NCI-H510A treated with DMSO at 0.1 percent for 48 hours (cell line): ENCODE results near the gene NIPSNAP2.
"Not testable (repeated sequence)": the region's sequence is repeated elsewhere in the genome, so short reads cannot be mapped to it uniquely, and the experiment has no call there.

Source experiments
- DNase-seq: peaks from one replicate; lab custom pipeline; 2025; lab: John Stamatoyannopoulos, UW

The NIPSNAP2 gene

GRCh38 chr7:55975988-55976633, 11.7 kb downstream of the NIPSNAP2 start:
- peak; percentile 47 for DNase-seq

GRCh38 chr7:55977831-55978230, 13.4 kb downstream of the NIPSNAP2 start:
- no peak for DNase-seq

GRCh38 chr7:55980266-55980665, 15.9 kb downstream of the NIPSNAP2 start:
- DNase-seq = no peak

DNA sequence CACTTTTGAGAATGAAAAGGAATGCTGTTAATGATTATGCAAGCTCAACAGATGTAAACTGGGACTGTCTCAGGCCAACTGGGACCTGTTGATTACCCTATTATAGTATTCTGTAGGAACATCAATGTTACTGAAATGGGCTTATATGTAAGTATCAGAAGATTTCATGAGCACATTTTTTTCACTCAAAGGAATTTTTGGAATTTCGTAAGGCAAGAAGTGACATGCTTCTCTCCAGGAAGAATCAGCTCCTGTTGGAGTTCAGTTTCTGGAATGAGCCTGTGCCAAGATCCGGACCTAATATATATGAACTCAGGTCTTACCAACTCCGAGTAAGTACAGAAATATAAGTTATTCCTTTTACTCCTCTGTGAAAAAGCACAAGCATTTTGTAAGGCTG, 19.2 kb downstream of the NIPSNAP2 start:
- DNase-seq = no peak

DNA sequence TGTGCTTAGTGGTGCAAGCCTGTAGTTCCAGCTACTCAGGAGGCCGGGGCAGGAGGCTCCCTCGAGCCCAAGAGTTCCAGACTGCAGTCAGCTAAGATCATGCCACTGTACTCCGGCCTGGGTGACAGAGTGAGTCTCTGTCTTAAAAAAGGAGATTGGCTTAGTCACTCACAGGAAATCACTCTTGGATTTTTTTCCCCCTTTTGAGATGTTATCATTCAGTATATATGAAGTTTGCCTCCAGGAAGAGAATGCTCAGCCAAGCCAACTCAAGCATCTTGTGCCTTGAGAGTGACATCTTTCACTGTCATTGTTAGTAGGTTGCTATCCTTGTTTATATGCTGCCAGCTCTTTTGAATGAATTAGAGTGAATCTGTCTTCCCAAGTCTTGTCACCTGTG, 28.0 kb downstream of the NIPSNAP2 start:
- DNase-seq = no peak

GRCh38 chr7:55996856-55997500, 32.6 kb downstream of the NIPSNAP2 start:
- DNase-seq = no peak

DNA sequence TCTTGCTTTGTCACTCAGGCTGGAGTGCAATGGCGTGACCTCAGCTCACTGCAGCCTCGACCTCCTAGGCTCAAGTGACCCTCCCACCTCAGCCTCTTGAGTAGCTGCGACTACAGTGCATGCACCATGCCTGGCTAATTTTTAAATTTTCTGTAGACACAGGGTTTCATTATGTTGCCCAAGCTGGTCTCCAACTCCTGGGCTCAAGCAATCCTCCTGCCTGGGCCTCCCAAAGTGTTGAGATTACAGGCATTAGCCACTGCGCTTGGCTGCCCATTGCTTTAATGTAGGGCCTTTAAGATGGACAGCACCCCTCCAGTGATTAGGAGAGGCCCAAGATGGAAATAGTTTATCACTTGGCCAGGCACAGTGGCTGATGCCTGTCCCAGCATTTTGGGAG, 39.4 kb downstream of the NIPSNAP2 start:
- no peak for DNase-seq

DNA sequence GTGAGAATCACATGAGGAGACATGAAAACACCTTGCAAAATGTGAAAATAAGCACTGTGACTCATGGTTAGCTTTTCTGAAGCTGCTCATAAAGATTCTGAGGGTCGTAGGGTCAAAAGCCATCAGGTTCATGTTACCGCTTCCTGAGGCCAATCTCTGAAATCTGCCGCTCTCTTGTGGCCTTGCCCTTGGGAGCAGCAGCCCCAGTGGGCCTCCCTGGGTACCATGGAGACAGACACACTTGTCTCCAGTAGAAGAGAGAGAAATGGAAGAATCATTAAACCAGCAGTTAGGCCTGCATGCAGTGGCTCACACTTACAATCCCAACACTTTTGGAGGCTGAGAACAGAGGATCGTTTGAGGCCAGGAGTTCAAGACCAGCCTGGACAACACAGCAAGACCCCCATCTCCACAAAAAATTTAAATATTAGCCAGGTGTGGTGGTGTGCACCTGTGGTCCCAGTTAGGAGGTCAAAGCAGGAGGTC, 42.8 kb downstream of the NIPSNAP2 start:
- DNase-seq = no peak

- no peak for DNase-seq
Measured at GRCh38 chr7:56007891-56008290, 43.5 kb downstream of the NIPSNAP2 start.

DNA sequence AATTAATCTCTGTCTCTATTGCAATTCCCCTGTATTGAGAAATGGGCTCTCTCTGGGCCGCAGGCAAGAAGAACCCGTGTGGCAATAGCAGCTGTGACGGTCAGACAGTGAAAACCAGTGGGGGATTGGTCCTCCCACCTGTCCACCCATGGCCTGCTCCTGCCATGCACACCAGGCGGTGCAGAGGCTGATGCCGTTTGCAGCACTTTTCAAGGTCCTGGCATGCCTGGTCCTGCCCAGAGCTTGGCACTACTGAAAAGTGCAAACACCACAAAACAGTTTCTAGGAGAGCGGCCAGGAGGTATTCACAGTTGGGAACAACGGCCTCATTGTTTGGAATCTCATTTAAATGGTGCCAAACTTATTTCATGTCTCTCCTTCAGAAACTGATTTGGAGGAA, 45.3 kb downstream of the NIPSNAP2 start:
- peak; percentile 98 for DNase-seq

DNA sequence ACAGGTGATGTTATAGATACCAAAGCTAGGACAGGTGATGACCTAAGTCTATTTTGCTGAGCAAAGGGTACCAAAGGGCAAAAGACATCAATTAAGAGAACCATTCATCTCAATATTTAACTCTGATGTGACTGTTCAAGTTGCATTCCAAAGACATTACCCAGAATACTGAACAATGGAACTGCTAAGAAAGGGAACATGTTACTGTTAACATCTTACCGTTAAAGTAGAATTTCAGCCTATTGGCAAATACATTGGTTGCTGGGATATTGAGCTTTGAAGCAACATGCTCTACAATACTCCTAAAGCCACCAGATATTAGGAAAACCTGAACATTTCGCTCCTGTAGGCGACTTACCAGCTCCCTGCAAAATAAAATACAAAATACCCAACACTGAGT, 52.6 kb downstream of the NIPSNAP2 start:
- DNase-seq = not testable (repeated sequence)

GRCh38 chr7:56019501-56019900, 55.1 kb downstream of the NIPSNAP2 start:
- DNase-seq = no peak

GRCh38 chr7:56023500-56023899, 59.1 kb downstream of the NIPSNAP2 start:
- no peak for DNase-seq

GRCh38 chr7:56026538-56026937, 62.2 kb downstream of the NIPSNAP2 start:
- DNase-seq = no peak

- no peak for DNase-seq
Measured at GRCh38 chr7:56028942-56029630, 64.7 kb downstream of the NIPSNAP2 start.

GRCh38 chr7:56030340-56030739, 66.0 kb downstream of the NIPSNAP2 start:
- no peak for DNase-seq

DNA sequence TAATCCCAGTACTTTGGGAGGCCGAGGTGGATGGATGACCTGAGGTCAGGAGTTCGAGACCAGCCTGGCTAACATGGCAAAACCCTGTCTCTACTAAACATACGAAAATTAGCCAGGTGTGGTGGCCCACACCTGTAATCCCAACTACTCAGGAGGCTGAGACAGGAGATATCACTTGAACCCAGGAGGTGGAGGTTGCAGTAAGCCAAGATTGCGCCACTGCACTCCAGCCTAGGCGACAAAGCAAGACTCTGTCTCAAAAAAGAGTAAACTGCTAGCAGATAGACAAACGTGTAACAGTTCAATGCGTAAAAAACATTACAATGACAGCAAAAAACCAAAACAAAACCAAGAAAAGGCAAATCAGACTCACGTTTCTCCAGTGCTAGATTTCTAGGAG, 67.2 kb downstream of the NIPSNAP2 start:
- not testable (repeated sequence) for DNase-seq

- DNase-seq = not testable (repeated sequence)
Measured at GRCh38 chr7:56032578-56032977, 68.2 kb downstream of the NIPSNAP2 start.

DNA sequence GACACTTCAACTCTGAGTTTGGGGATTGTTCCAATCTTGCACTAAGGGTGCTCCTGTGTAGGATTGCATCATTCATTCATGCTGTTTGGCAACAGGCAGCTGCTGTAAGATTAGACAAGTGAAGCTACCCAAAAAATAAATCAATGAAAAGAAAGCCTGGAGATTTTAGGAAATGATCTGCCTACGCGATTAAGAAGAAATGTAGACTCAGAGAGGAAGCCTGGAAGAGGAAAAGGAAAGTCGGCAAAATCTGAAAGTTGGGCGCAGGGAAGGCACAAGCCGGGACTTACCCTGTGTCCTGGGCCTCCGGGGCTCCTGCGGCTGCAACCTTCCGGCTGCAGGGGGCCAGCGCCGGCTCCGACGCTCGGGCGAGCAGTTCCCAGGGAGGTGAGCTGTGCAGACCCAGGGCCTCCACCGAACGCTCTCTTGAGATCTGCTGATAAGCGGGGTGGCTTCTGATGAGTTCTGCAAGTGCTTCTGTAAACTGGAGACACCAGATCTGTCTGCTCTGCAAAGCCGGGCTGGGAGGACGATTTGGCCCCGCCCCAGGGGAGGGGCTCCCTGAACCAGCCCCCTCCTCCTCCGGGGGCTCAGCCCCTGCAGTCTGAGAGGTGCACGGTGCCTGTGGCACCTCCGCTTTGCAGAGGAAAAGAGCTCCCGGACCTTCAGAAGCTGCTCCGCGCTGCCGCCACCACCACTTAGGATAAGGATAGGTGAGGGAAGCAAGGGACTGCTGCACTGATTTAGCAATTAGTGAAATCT, 69.5 kb downstream of the NIPSNAP2 start:
- peak; percentile 98 for DNase-seq

DNA sequence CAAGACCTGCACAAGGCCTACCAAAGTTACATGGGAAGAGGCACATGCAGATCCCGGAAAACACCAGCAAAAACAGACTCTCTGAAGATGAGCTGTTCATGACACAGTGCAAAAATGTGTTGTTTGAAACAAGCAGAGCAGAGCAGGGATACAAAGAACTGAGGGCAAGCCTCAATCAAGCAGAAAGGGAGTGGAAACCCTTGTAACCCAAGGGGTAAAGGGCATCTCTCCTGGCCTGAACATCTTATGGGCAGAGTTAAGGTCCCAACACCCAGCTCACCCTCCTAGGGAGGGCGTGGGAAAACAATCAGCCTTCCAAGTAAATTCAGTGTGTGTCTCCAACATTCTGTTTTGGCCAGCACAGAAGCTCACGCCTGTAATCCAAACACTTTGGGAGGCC, 76.3 kb downstream of the NIPSNAP2 start:
- no peak for DNase-seq

- DNase-seq = not testable (repeated sequence)
Measured at GRCh38 chr7:56045758-56046157, 81.4 kb downstream of the NIPSNAP2 start.

DNA sequence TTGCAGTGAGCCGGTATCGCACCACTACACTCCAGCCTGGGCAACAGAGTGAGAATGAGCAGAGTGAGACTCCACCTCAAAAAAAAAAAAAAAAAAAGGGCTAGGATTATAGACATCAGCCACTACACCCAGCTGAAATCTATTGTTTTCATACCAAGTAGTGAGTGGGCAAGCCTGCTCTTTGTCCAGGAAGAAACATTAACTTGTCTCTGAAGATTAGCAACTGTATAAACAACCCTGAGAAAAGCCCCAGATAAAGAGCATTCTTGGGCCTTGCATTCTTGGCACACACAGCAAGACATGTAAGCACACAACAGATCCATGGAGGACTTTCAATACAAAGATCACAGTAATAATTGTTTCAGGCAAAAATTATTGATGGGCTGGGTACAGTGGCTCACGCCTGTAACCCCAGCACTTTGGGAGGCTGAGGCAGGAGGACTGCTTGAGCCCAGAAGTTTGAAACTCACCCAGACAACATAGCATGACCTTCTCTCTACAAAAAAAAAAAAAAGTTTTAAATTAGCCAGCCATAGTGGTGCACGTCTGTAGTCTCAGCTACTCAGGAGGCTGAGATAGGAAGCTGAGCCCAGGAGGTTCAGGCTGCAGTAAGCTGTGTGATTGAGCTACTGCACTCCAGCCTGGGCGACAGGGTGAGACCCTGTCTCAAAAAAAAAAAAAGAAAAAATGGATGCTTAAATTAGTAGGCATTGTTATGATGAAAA, 82.5 kb downstream of the NIPSNAP2 start:
- no peak for DNase-seq
